Measurements from ENCODE around the gene ARHGAP26.
"Not testable (repeated sequence)": the region's sequence is repeated elsewhere in the genome, so short reads cannot be mapped to it uniquely, and the experiment has no call there.

ARHGAP26 gene

DNA sequence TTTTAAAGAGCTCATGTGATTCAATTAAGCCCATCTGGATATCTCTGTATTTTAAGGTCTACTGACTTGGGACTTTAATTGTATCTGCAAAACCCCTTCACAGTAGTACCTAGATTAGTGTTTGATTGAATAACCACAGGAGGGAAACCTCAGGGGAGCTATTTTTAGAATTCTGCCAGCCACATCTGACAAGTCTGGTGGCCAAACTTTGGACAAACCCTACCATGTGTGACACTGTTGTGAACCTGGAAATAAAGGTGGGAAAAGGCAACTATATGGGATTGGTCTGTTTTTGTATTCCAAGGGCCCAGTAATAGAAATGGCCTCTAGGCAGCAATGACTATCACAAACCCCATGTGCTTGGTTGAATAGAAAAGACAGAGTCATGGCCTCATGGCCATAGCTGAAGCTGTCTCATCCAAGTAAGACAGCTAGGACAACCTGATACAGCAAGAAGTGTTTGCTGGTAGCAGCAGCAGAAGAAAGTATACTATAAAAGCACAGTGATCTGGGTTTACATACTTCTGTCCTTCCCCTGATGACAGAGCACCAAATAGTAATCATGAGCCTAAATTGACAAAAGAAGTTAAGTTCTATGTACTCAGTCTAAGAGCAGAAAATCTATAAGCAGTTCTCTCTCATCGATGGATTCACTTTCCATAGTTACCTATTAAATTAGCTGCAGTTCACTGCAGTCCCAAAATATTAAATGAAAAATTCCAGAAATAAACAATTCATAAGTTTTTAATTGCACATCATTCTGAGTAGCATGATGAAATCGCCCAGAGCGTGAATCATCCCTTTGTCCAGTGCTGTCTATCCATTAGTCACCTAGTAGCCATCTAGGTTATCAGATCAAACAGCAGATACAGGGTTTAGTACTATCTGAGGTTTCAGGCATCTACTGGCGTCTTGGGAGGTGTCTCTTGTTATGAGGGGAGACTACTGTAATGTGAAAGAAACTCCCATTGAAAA, 189.8 kb downstream of the ARHGAP26 start:
- no peaks in the 10 kb centered on the region for H3K36me3 ChIP-seq (ENCODE audit: control insufficient read depth in 1 of 2, insufficient read depth in 2 of 2, low read length in 2 of 2)
- H3K27me3 ChIP-seq (ENCODE audit: low read depth, low read length), result no peaks in the 10 kb centered on the region
- no peak overlapping the region for H3K27ac ChIP-seq (ENCODE audit: low read length)
- H3K4me1 ChIP-seq (ENCODE audit: control insufficient read depth in 1 of 2, insufficient read depth in 2 of 2, low read length in 2 of 2), result peaks cover 0 to 30% of the 10 kb centered on the region in 2 donors
- no peak overlapping the region for H3K4me3 ChIP-seq (ENCODE audit: low read depth in 1 of 2, low read length in 2 of 2)
- no peaks in the 10 kb centered on the region for H3K9me3 ChIP-seq (ENCODE audit: control insufficient read depth in 1 of 2, low read length in 2 of 2)

DNA sequence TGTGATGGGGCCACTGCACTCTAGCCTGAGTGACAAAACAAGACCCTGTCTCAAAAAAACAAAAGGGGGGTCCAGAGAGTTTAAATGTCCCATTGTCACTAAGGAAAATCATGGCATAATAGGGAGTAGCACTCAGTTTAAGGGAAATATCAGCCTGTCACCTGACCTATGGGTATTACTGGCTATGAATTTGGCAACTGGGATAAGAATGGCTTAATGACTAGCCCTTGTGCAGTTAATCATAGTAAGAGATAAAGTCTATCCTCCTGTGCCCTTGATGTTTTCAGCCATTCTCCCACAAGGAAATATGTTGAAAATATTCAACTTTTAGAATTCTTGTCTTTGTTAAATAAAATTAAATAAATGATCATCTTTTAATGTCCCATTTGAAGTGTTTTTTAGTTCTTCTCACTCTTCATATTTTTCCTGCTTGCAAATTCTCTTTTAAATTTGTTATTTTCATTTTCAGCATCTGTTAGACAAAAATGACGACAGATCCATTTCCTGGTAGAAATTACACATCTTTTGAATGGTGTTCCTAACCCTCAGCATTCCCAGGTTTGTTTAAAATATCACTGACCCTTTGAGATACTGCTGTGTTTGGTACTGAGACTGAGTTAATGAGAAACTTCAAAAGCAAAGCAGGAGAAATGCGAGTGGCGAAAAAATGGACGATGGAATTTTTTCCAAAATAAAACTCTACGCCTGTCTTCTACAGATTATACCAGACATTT, 191.4 kb downstream of the ARHGAP26 start:
- no peak overlapping the region for H3K4me3 ChIP-seq (ENCODE audit: low read depth in 1 of 2, low read length in 2 of 2)
- H3K27me3 ChIP-seq (ENCODE audit: low read depth, low read length), result no peaks in the 10 kb centered on the region
- no peaks in the 10 kb centered on the region for H3K36me3 ChIP-seq (ENCODE audit: control insufficient read depth in 1 of 2, insufficient read depth in 2 of 2, low read length in 2 of 2)
- H3K4me1 ChIP-seq (ENCODE audit: control insufficient read depth in 1 of 2, insufficient read depth in 2 of 2, low read length in 2 of 2), result peaks cover 0 to 20% of the 10 kb centered on the region in 2 donors
- no peak overlapping the region for H3K27ac ChIP-seq (ENCODE audit: low read length)
- no peaks in the 10 kb centered on the region for H3K9me3 ChIP-seq (ENCODE audit: control insufficient read depth in 1 of 2, low read length in 2 of 2)

DNA sequence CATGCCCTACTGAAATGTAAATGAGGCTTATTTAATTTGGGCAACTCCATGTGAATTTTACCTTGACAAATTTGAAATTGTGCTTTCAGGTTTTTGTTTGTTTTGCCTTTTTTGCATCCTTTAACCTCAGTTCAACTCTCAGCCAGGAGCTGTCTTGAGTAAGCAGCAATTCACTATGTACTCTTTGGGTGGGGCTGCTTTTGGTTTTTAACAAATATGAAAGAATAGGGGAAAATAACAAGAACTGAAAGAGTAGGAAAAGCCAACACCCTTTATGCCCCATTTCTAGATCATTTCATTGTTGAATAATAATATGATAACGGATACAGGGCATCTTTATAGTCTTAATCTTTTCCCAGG, 192.0 kb downstream of the ARHGAP26 start:
- no peaks in the 10 kb centered on the region for H3K9me3 ChIP-seq (ENCODE audit: control insufficient read depth in 1 of 2, low read length in 2 of 2)

DNA sequence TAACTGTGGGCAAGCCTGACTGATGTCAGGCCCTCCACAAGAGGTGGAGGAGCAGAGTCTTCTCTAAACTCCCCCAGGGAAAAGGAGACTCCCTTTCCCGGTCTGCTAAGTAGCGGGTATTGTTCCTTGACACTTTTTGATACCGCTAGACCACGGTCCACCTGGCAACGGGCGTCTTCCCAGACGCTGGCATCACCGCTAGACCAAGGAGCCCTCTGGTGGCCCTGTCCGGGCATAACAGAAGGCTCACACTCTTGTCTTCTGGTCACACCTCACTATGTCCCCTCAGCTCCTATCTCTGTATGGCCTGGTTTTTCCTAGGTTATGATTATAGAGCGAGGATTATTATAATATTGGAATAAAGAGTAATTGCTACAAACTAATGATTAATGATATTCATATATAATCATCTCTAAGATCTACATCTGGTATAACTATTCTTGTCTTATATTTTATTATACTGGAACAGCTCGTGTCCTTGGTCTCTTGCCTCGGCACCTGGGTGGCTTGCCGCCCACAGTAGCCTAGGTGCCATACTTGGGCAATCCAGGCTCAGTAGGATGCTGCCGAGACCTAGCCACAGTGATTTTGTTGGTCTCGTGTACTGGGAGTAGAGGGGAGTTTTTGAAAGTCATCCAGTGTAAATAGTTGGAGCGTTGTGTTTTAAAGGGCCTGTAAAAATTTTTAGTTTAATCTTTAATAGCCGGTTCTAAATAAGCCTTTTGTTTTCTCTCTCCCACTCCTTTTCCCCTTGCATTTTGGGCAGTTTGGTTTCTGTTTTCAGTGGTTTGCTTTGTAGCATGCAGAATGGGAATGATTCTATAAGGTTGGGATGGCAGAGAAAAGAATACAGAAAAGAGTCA, 195.3 kb downstream of the ARHGAP26 start:
- H3K27me3 ChIP-seq (ENCODE audit: low read depth, low read length); H3K27ac ChIP-seq (ENCODE audit: low read length); H3K36me3 ChIP-seq (ENCODE audit: control insufficient read depth in 1 of 2, insufficient read depth in 2 of 2, low read length in 2 of 2); H3K4me3 ChIP-seq (ENCODE audit: low read depth in 1 of 2, low read length in 2 of 2); H3K9me3 ChIP-seq (ENCODE audit: control insufficient read depth in 1 of 2, low read length in 2 of 2): not testable (repeated sequence)
- H3K4me1 ChIP-seq (ENCODE audit: control insufficient read depth in 1 of 2, insufficient read depth in 2 of 2, low read length in 2 of 2), result peaks cover 0 to 13% of the 10 kb centered on the region in 2 donors

More for the DNA sequence above, 192.0 kb downstream of the ARHGAP26 start:
- peaks cover 0 to 17% of the 10 kb centered on the region in 2 donors for H3K4me1 ChIP-seq (ENCODE audit: control insufficient read depth in 1 of 2, insufficient read depth in 2 of 2, low read length in 2 of 2)
- no peak overlapping the region for H3K27ac ChIP-seq (ENCODE audit: low read length)
- no peaks in the 10 kb centered on the region for H3K36me3 ChIP-seq (ENCODE audit: control insufficient read depth in 1 of 2, insufficient read depth in 2 of 2, low read length in 2 of 2)
- H3K4me3 ChIP-seq (ENCODE audit: low read depth in 1 of 2, low read length in 2 of 2), result no peak overlapping the region
- no peaks in the 10 kb centered on the region for H3K27me3 ChIP-seq (ENCODE audit: low read depth, low read length)

DNA sequence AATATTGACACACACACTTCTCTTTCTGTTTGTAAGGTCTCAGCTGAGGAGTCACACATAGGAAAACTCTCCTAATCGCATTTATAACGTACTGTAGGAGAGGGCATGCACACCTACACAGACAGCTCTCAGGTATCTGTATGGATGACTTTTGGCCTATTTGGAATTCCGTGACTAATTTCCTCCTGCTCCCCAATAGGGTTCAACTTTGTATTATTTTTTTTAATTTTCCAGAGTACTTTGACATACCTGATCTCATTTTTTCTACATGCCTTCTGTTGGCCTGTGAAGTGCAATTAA, 195.9 kb downstream of the ARHGAP26 start:
- peaks cover 0 to 13% of the 10 kb centered on the region in 2 donors for H3K4me1 ChIP-seq (ENCODE audit: control insufficient read depth in 1 of 2, insufficient read depth in 2 of 2, low read length in 2 of 2)
- H3K27me3 ChIP-seq (ENCODE audit: low read depth, low read length), result no peaks in the 10 kb centered on the region
- H3K9me3 ChIP-seq (ENCODE audit: control insufficient read depth in 1 of 2, low read length in 2 of 2), result no peaks in the 10 kb centered on the region
- no peak overlapping the region for H3K4me3 ChIP-seq (ENCODE audit: low read depth in 1 of 2, low read length in 2 of 2)
- H3K27ac ChIP-seq (ENCODE audit: low read length), result no peak overlapping the region
- H3K36me3 ChIP-seq (ENCODE audit: control insufficient read depth in 1 of 2, insufficient read depth in 2 of 2, low read length in 2 of 2), result no peaks in the 10 kb centered on the region

DNA sequence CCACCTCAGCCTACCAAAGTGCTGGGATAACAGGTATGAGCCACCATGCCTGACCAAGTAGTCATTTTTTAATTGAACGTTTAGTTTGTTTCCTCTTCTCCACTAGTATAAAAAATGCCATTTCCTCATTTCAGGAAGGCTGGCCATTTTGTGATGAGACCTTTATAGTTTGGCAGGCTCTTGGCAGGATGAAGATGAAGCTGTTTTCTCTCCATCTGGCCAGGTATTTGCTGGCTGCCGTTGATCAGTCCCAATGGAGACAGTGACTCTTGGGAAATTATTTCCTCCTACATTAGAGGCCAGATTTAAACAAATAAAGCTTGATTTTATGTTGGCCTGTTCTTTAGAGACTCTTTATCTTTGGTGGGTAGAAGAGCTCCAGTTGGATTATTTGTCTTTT, 199.0 kb downstream of the ARHGAP26 start:
- no peaks in the 10 kb centered on the region for H3K9me3 ChIP-seq (ENCODE audit: control insufficient read depth in 1 of 2, low read length in 2 of 2)
- no peak overlapping the region for H3K4me3 ChIP-seq (ENCODE audit: low read depth in 1 of 2, low read length in 2 of 2)
- no peaks in the 10 kb centered on the region for H3K27me3 ChIP-seq (ENCODE audit: low read depth, low read length)
- no peak overlapping the region for H3K27ac ChIP-seq (ENCODE audit: low read length)
- peaks cover 0 to 19% of the 10 kb centered on the region in 2 donors for H3K4me1 ChIP-seq (ENCODE audit: control insufficient read depth in 1 of 2, insufficient read depth in 2 of 2, low read length in 2 of 2)
- no peaks in the 10 kb centered on the region for H3K36me3 ChIP-seq (ENCODE audit: control insufficient read depth in 1 of 2, insufficient read depth in 2 of 2, low read length in 2 of 2)

DNA sequence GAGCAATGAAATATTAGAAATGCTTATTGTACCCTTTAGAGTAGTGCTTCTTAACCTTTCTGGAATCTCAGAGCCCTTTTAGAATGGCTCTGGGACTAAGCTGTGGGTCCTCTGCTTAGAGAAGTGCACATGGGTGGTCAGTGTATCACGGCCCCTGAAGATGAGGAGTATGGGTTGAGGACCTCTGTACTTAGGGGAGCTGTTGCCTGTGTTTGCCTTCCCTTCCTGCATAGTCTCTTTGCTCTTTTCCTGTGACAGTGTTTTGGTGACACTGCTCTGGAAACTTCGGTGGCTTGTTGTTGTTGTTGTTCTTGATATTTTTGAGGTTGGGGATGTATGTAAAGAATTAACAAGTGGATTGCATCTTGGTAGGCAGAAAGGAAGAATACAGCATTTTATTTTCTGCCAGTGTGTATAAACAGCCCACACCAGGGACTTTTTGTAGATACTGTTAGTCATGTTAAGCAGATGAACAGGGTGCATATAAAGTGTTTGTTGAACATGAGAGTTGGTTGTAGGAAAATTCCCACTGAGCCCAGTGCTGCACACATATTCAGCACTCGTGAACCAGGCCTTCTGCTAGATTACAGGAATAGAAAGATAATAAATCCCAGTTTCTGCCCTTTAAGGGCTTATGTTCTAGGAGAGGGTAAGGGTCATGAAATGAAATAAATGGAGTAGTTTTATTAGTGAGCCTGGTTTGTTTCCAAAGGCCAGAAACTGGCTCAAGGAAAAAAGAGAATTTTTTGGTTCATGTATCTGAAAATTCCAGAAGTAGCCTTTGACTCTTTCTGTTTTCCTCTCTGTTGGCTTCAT, 199.7 kb downstream of the ARHGAP26 start:
- Histone ChIP-seq H3K36me3 (ENCODE audit: control insufficient read depth in 1 of 2, insufficient read depth in 2 of 2, low read length in 2 of 2) (no peaks in the 10 kb centered on the region), H3K9me3 (ENCODE audit: control insufficient read depth in 1 of 2, low read length in 2 of 2) (no peaks in the 10 kb centered on the region), H3K27me3 (ENCODE audit: low read depth, low read length) (no peaks in the 10 kb centered on the region), H3K27ac (ENCODE audit: low read length) (no peak overlapping the region), H3K4me3 (ENCODE audit: low read depth in 1 of 2, low read length in 2 of 2) (no peak overlapping the region), H3K4me1 (ENCODE audit: control insufficient read depth in 1 of 2, insufficient read depth in 2 of 2, low read length in 2 of 2) (peaks cover 0 to 19% of the 10 kb centered on the region in 2 donors)

DNA sequence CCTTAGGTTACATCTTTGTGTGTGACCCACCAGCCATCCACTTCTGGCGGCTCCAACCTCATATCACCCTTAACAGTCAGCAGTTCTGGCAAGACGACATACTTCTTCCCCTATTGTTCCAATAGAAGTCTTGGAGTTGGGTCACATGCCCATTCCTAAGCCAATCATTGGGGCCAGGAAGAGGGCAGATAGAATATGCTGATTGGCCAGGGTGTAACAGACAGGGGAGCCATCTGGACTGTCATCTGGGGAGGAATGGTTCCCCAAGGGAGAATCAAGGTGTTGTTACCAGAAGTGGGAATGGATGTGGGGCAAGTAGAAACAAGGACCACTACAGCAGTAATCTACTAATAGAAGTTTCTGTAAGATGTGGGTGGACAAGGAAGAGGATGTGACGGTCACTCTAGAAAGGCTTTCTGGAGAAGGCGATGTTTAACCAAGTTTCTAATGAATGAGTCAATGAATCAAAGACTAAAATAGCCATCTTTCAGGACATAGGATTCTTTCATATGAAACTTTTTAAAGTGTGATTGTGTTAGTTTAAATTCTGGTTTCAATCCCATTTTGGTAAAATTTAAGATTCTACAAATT, 200.4 kb downstream of the ARHGAP26 start:
- H3K9me3 ChIP-seq (ENCODE audit: control insufficient read depth in 1 of 2, low read length in 2 of 2), result no peaks in the 10 kb centered on the region
- no peaks in the 10 kb centered on the region for H3K36me3 ChIP-seq (ENCODE audit: control insufficient read depth in 1 of 2, insufficient read depth in 2 of 2, low read length in 2 of 2)
- no peaks in the 10 kb centered on the region for H3K27me3 ChIP-seq (ENCODE audit: low read depth, low read length)
- H3K4me1 ChIP-seq (ENCODE audit: control insufficient read depth in 1 of 2, insufficient read depth in 2 of 2, low read length in 2 of 2), result peaks cover 0 to 19% of the 10 kb centered on the region in 2 donors
- no peak overlapping the region for H3K4me3 ChIP-seq (ENCODE audit: low read depth in 1 of 2, low read length in 2 of 2)
- H3K27ac ChIP-seq (ENCODE audit: low read length), result no peak overlapping the region

DNA sequence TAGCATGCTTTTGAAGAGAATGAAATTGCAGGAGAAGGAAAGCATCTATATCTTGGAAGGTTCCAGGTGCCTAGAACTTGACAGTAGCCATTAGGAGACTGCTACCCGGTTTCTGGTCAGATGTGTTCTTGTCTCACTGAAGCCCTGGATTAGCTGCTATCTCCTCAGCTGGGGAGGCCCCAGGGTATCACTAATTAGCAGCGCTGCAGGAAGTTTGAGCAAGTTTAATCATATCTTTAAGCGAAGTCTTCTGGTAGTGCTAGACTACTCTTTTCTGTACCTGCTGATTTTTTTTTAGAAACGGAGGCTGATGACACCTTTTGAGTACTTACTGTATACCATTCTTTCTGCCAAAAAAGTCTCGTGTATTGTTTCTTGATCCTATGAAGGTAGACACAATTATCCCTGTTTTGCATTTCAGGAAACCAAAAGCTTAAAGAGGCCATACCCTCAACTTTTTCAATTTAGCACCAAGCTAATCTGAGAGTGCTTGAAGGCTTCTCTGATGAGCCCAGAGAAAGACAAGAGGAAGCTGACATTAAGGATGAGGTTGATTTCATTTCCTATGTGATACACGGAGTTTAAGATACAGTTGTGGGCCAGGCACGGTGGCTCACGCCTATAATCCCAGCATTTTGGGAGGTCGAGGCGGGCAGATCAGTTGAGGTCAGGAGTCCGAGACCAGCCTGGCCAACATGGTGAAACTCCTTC, 201.3 kb downstream of the ARHGAP26 start:
- peaks cover 0 to 15% of the 10 kb centered on the region in 2 donors for H3K4me1 ChIP-seq (ENCODE audit: control insufficient read depth in 1 of 2, insufficient read depth in 2 of 2, low read length in 2 of 2)
- no peak overlapping the region for H3K27ac ChIP-seq (ENCODE audit: low read length)
- H3K27me3 ChIP-seq (ENCODE audit: low read depth, low read length), result no peaks in the 10 kb centered on the region
- H3K4me3 ChIP-seq (ENCODE audit: low read depth in 1 of 2, low read length in 2 of 2), result no peak overlapping the region
- H3K36me3 ChIP-seq (ENCODE audit: control insufficient read depth in 1 of 2, insufficient read depth in 2 of 2, low read length in 2 of 2), result no peaks in the 10 kb centered on the region
- no peaks in the 10 kb centered on the region for H3K9me3 ChIP-seq (ENCODE audit: control insufficient read depth in 1 of 2, low read length in 2 of 2)

DNA sequence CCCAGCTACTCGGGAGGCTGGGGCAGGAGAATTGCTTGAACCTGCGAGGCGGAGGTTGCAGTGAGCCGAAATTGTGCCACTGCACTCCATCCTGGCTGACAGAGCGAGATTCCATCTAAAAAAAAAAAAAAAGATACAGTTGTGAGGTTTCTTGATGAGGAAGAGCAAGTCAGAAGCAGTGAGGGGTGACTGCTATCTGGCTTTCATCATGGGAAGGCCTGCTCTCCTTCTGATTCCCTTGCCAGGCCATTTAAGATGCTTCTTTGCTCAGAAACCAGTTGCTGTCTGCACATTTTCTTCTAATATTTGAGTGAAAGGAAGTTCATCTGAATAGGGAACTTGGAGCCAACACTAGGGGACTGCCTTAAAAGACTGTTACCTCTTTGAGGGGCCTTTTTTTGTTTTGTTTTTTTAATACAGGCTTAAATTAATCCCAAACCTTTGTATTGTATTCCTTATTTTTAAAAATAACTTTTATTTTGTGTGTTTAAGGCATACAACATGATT, 201.9 kb downstream of the ARHGAP26 start:
- Histone ChIP-seq H3K27me3 (ENCODE audit: low read depth, low read length) (no peaks in the 10 kb centered on the region), H3K4me3 (ENCODE audit: low read depth in 1 of 2, low read length in 2 of 2) (no peak overlapping the region), H3K36me3 (ENCODE audit: control insufficient read depth in 1 of 2, insufficient read depth in 2 of 2, low read length in 2 of 2) (no peaks in the 10 kb centered on the region), H3K9me3 (ENCODE audit: control insufficient read depth in 1 of 2, low read length in 2 of 2) (no peaks in the 10 kb centered on the region), H3K27ac (ENCODE audit: low read length) (no peak overlapping the region), H3K4me1 (ENCODE audit: control insufficient read depth in 1 of 2, insufficient read depth in 2 of 2, low read length in 2 of 2) (peaks cover 0 to 15% of the 10 kb centered on the region in 2 donors)
